Common myeloid progenitor, CD34-positive (primary cell): ENCODE measurements around the gene SLC8A1.

Experiments
- CTCF ChIA-PET: fragments of 350-600 bp; sonication (Branson Sonifier 250); formaldehyde crosslinking; loops from one replicate; lab custom pipeline; 2021; ENCODE audit warnings: antibody characterized with exemption; lab: Charles Lee
- POLR2A ChIA-PET: fragments of 350-600 bp; sonication (Branson Sonifier 250); formaldehyde crosslinking; loops from one replicate; lab custom pipeline; 2021; ENCODE audit warnings: antibody characterized with exemption; lab: Charles Lee
- DNase-seq, 3 donors: peaks; one replicate each; pipeline versions ENCODE4 v3.0.0 to v3.0.0-alpha.2; 2013
- H3K27ac ChIP-seq, 2 experiments: 1 replicate in 1 of 2; 2 replicates in 1 of 2; pipeline ENCODE4 v1.7.0; 2013; ENCODE audit warnings: inconsistent platforms in 2 of 2, low read length in 2 of 2, mild to moderate bottlenecking in 2 of 2, low read depth in 1 of 2, moderate library complexity in 1 of 2; ENCODE audit not compliant: severe bottlenecking in 2 of 2, insufficient read depth in 1 of 2, poor library complexity in 1 of 2
- H3K27me3 ChIP-seq, 5 experiments: replicated peaks in 2 of 5; 1 replicate in 3 of 5; 2 replicates in 2 of 5; pipeline versions ENCODE4 v1.6.1 to v1.7.0; 2013; ENCODE audit warnings: low read length in 4 of 5, mild to moderate bottlenecking in 2 of 5, moderate library complexity in 2 of 5, inconsistent platforms in 1 of 5; ENCODE audit not compliant: insufficient read depth in 5 of 5, control insufficient read depth in 4 of 5
- H3K36me3 ChIP-seq, 4 experiments: 1 replicate in 2 of 4; 2 replicates in 2 of 4; pipeline versions ENCODE4 v1.6.1 to v1.7.0; 2013; ENCODE audit warnings: low read length in 3 of 4, control low read depth in 1 of 4, mild to moderate bottlenecking in 1 of 4; ENCODE audit not compliant: control insufficient read depth in 4 of 4, insufficient read depth in 4 of 4
- H3K4me1 ChIP-seq, 4 experiments: 1 replicate in 3 of 4; 2 replicates in 1 of 4; pipeline versions ENCODE4 v1.6.1 to v1.7.1; 2013; ENCODE audit warnings: low read length in 3 of 4, mild to moderate bottlenecking in 3 of 4, control low read depth in 1 of 4, inconsistent platforms in 1 of 4, moderate library complexity in 1 of 4; ENCODE audit not compliant: control insufficient read depth in 4 of 4, insufficient read depth in 4 of 4; ENCODE audit errors: control extremely low read depth in 1 of 4
- H3K4me3 ChIP-seq, 7 experiments: 1 replicate in 4 of 7; 2 replicates in 3 of 7; pipeline versions ENCODE4 v1.5.1 to v1.7.0; 2013; ENCODE audit warnings: mild to moderate bottlenecking in 7 of 7, low read length in 6 of 7, moderate library complexity in 6 of 7, inconsistent platforms in 2 of 7, low read depth in 2 of 7, control low read depth in 1 of 7; ENCODE audit not compliant: insufficient read depth in 4 of 7, control insufficient read depth in 1 of 7; ENCODE audit errors: extremely low read depth in 1 of 7
- H3K9me3 ChIP-seq, 5 experiments: 1 replicate in 4 of 5; 2 replicates in 1 of 5; pipeline versions ENCODE4 v1.6.1 to v1.7.1; 2013; ENCODE audit warnings: low read length in 4 of 5, mild to moderate bottlenecking in 2 of 5, inconsistent platforms in 1 of 5, low read depth in 1 of 5, moderate library complexity in 1 of 5; ENCODE audit not compliant: control insufficient read depth in 4 of 5, insufficient read depth in 2 of 5; ENCODE audit errors: control extremely low read depth in 1 of 5
- WGBS: methylation state at CpG from one replicate; pipeline ENCODE4 v1.1.5; 2013; ENCODE audit not compliant: insufficient coverage; 5-methylcytosine and 5-hydroxymethylcytosine counted together

The SLC8A1 gene

GRCh38 chr2:40072442-40073232 is 379.3 kb downstream of the SLC8A1 start:
- DNase-seq, result no peak
- Histone ChIP-seq H3K27me3 (no peaks in the 10 kb centered on the region), H3K9me3 (peaks cover 0 to 3% (median 0%) of the 10 kb centered on the region in 5 experiments), H3K36me3 (no peaks in the 10 kb centered on the region), H3K27ac (no peak overlapping the region), H3K4me3 (no peak overlapping the region), H3K4me1 (no peaks in the 10 kb centered on the region)
- ChIA-PET POLR2A (no interaction called here), CTCF (no interaction called here)
- WGBS, result over 99% methylated on average over 11 of the region's 12 CpGs

DNA sequence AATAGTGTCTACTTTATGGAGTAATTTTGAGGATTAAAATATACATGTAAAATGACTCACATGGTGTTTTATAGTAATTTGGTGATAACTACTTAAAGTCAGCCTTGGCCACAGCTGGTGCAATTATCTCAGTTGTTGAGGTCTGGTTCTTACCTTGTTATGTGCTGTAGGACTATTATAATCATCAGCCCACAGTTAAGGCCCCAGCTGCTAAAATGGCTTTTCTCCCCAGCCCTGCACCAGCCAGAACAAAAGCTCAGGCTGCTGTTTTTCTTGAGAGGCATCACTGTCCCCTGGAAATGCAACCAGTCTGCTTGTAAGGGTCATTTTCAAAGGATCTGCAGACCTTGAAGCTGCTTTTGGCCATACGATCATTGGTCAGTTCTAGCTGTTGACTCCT is 389.5 kb downstream of the SLC8A1 start:
- ChIA-PET CTCF (no interaction called here), POLR2A (no interaction called here)
- 90% methylated on average over 1 of the region's 1 CpG for WGBS
- Histone ChIP-seq H3K9me3 (peaks cover 0 to 11% (median 6%) of the 10 kb centered on the region in 5 experiments), H3K27me3 (no peaks in the 10 kb centered on the region), H3K27ac (no peak overlapping the region), H3K4me3 (no peak overlapping the region), H3K4me1 (no peaks in the 10 kb centered on the region), H3K36me3 (no peaks in the 10 kb centered on the region)
- no peak for DNase-seq

DNA sequence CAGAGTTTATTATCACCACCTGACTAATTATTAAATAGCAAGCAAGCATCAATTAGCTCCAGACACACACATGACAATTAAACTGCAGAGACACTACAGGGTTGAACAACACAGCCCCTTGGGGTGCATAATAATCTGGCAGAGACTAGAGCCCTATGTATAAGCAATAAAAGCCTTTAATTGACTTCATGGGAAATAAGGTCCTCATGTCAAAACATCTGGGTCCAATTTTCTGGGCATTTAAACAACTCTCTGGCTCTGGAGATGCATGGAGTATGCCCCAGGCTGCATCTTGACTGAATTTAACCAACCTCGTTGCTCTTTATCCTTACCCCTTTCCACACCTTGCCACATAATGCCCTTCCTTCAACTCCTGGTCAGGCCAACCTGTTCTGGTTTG is 402.1 kb downstream of the SLC8A1 start:
- ChIA-PET CTCF (interaction anchor here (0.7 kb wide), 1 partner anchor 154 kb away, joined by 3 read pairs; no protein-coding TSS in a partner anchor), POLR2A (no interaction called here)
- no peak for DNase-seq
- 100% methylated on average over 1 of the region's 1 CpG for WGBS
- Histone ChIP-seq H3K27ac (no peak overlapping the region), H3K9me3 (no peaks in the 10 kb centered on the region), H3K4me3 (no peak overlapping the region), H3K36me3 (no peaks in the 10 kb centered on the region), H3K4me1 (no peaks in the 10 kb centered on the region), H3K27me3 (no peaks in the 10 kb centered on the region)

GRCh38 chr2:40048506-40048905 is 403.4 kb downstream of the SLC8A1 start:
- Histone ChIP-seq H3K36me3 (no peaks in the 10 kb centered on the region), H3K27ac (no peak overlapping the region), H3K27me3 (no peaks in the 10 kb centered on the region), H3K4me3 (no peak overlapping the region), H3K4me1 (no peaks in the 10 kb centered on the region), H3K9me3 (no peaks in the 10 kb centered on the region)
- ChIA-PET CTCF (no interaction called here), POLR2A (no interaction called here)
- WGBS, result 100% methylated on average over 1 of the region's 1 CpG
- DNase-seq, result no peak

GRCh38 chr2:40047406-40047805 is 404.5 kb downstream of the SLC8A1 start:
- ChIA-PET POLR2A (no interaction called here), CTCF (no interaction called here)
- WGBS, result 100% methylated on average over 1 of the region's 3 CpGs
- no peaks in the 10 kb centered on the region for H3K9me3 ChIP-seq
- H3K4me3 ChIP-seq, result no peak overlapping the region
- H3K36me3 ChIP-seq, result no peaks in the 10 kb centered on the region
- peaks cover 0 to 4% (median 2%) of the 10 kb centered on the region in 4 experiments for H3K4me1 ChIP-seq
- no peaks in the 10 kb centered on the region for H3K27me3 ChIP-seq
- H3K27ac ChIP-seq, result no peak overlapping the region
- DNase-seq, result no peak
